DND-41 (cell line): ENCODE measurements around the gene TLR8.

Source experiments
- CTCF ChIP-seq: IDR thresholded peaks from 2 replicates; pipeline ENCODE4 v1.5.1; 2012; ENCODE audit warnings: borderline replicate concordance, low read length, moderate library complexity, mild to moderate bottlenecking; ENCODE audit not compliant: poor library complexity, severe bottlenecking; ENCODE audit errors: extremely low read depth
- EZH2 ChIP-seq: IDR thresholded peaks from 3 replicates; pipeline ENCODE4 v1.6.1; 2012; ENCODE audit warnings: borderline replicate concordance, low read depth, mild to moderate bottlenecking, moderate library complexity, low read length, inconsistent platforms; ENCODE audit not compliant: severe bottlenecking

- TF ChIP-seq EZH2 = no peak
- TF ChIP-seq CTCF = no peak
Measured at GRCh38 chrX:12946406-12946805, 40.0 kb downstream of the TLR8 start.
